ENCODE results near the gene FBXW10B. TPM values are rescaled to one million over a fixed set of nuclear protein-coding genes. Genes with fewer than 3 reads are reported as not detected.
"Not testable (repeated sequence)": the region's sequence is repeated elsewhere in the genome, so short reads cannot be mapped to it uniquely, and the experiment has no call there.

FBXW10B gene
- polyA plus RNA-seq, 2 donors = 9.1 to 13.9 TPM

DNA sequence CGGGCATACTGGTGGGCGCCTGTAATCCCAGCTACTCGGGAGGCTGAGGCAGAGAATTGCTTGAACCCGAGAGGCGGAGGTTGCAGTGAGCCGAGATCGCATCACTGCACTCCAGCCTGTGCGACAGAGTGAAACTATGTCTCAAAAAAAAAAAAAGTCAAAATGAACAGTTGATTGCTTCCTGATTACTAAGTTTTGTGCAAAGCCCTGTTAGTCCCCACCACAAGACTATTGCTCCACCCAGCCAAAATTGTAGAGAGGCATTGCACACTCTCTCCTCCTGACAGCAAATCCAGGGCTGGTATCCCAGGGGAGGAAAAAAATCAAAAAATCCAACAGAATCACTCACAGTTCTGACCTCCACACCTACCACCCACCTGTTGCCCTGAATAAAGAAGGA lies 26.5 kb downstream of the FBXW10B start:
- 89 to 91% methylated on average over 8 of the region's 8 CpGs for WGBS, 2 donors
- H3K4me3 ChIP-seq (ENCODE audit: low read depth in 1 of 2, low read length in 2 of 2); H3K36me3 ChIP-seq (ENCODE audit: control insufficient read depth in 2 of 2, insufficient read depth in 2 of 2, low read length in 1 of 2); H3K4me1 ChIP-seq (ENCODE audit: control insufficient read depth in 2 of 2, insufficient read depth in 2 of 2, low read length in 1 of 2); H3K27ac ChIP-seq (ENCODE audit: low read depth in 2 of 2, low read length in 1 of 2); H3K27me3 ChIP-seq (ENCODE audit: control insufficient read depth in 1 of 2, insufficient read depth in 2 of 2, low read length in 2 of 2); H3K9me3 ChIP-seq (ENCODE audit: control insufficient read depth in 2 of 2, insufficient read depth in 1 of 2, low read depth in 1 of 2, low read length in 1 of 2): not testable (repeated sequence)

GRCh38 chr17:15591986-15592385 lies 27.5 kb downstream of the FBXW10B start:
- H3K4me1 ChIP-seq (ENCODE audit: control insufficient read depth in 2 of 2, insufficient read depth in 2 of 2, low read length in 1 of 2); H3K4me3 ChIP-seq (ENCODE audit: low read depth in 1 of 2, low read length in 2 of 2); H3K27ac ChIP-seq (ENCODE audit: low read depth in 2 of 2, low read length in 1 of 2); H3K27me3 ChIP-seq (ENCODE audit: control insufficient read depth in 1 of 2, insufficient read depth in 2 of 2, low read length in 2 of 2); H3K36me3 ChIP-seq (ENCODE audit: control insufficient read depth in 2 of 2, insufficient read depth in 2 of 2, low read length in 1 of 2); H3K9me3 ChIP-seq (ENCODE audit: control insufficient read depth in 2 of 2, insufficient read depth in 1 of 2, low read depth in 1 of 2, low read length in 1 of 2): not testable (repeated sequence)
- 44 to 55% methylated on average over 5 of the region's 5 CpGs for whole genome bisulfite sequencing, 2 donors

DNA sequence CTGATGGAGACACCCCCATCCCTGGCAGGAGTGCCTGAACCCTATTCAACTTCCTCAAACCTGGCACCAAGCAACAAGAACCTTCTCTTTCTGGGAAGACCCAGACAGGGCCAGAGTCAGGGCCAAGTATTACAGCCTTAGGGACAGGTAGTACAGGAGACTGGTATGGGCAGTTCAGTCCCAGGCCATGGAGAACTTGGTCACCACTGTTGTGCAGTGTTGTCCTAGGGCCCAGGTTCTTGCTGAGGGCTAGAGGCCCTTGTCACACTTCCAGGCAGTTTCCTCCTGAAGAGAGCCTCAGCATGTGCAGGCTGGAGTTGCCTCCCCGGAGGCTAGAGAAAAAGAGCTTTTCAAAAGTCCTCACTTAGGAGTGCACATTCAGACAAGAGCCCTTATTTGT lies 28.7 kb downstream of the FBXW10B start:
- not testable (repeated sequence) for H3K9me3 ChIP-seq (ENCODE audit: control insufficient read depth in 2 of 2, insufficient read depth in 1 of 2, low read depth in 1 of 2, low read length in 1 of 2); H3K27me3 ChIP-seq (ENCODE audit: control insufficient read depth in 1 of 2, insufficient read depth in 2 of 2, low read length in 2 of 2); H3K4me1 ChIP-seq (ENCODE audit: control insufficient read depth in 2 of 2, insufficient read depth in 2 of 2, low read length in 1 of 2); H3K27ac ChIP-seq (ENCODE audit: low read depth in 2 of 2, low read length in 1 of 2); H3K4me3 ChIP-seq (ENCODE audit: low read depth in 1 of 2, low read length in 2 of 2); H3K36me3 ChIP-seq (ENCODE audit: control insufficient read depth in 2 of 2, insufficient read depth in 2 of 2, low read length in 1 of 2)
- 55 to 80% methylated on average over 1 of the region's 1 CpG for WGBS, 2 donors

DNA sequence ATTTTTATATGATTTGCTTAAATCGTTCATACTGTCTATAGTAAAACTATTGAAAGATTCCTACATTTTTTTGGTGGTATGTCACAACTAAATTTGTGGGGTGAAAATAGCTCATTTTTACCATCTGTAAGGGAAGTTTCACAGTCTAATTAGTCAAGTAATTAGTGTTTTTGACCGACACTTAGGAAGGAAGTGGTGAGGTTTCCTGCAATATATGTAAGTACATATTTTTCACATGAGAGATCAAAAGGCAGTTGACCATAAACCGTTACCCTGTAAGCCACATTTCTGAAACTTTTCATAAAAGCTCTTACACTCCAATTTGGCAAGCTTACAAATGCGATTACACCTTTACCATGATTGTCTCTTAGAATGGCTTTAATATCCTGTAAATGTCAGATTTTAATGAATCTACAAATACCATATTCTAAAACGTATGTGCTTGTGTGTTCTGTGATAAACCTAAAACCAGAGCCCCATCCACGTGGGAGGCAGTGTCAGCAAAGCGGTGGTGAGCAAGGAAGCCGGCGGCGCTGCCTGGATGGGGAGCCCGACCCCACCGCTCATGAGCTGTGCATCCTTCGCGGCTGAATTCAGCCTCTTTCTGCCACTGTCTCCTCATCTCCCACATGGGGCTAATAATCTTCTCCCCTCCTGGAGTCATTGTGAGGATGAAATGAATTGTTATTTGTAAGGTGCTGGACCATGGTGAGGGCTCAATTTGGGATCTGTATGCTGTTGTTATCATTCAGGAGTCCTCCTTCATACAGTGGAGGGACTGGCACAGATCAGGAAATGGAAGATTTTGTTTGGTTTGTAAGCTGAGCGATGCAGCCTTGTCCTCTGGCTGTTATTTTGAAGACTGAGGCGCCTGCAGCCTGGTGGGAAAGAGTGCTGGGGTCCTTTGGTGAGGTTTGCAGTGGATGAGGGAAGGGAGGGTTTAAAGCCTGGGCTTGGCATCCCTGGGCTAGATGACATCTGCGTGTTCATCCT lies 29.7 kb downstream of the FBXW10B start:
- 66 to 72% methylated on average over 12 of the region's 17 CpGs for WGBS, 2 donors
- H3K36me3 ChIP-seq (ENCODE audit: control insufficient read depth in 2 of 2, insufficient read depth in 2 of 2, low read length in 1 of 2); H3K27ac ChIP-seq (ENCODE audit: low read depth in 2 of 2, low read length in 1 of 2); H3K27me3 ChIP-seq (ENCODE audit: control insufficient read depth in 1 of 2, insufficient read depth in 2 of 2, low read length in 2 of 2); H3K4me3 ChIP-seq (ENCODE audit: low read depth in 1 of 2, low read length in 2 of 2); H3K4me1 ChIP-seq (ENCODE audit: control insufficient read depth in 2 of 2, insufficient read depth in 2 of 2, low read length in 1 of 2); H3K9me3 ChIP-seq (ENCODE audit: control insufficient read depth in 2 of 2, insufficient read depth in 1 of 2, low read depth in 1 of 2, low read length in 1 of 2): not testable (repeated sequence)

DNA sequence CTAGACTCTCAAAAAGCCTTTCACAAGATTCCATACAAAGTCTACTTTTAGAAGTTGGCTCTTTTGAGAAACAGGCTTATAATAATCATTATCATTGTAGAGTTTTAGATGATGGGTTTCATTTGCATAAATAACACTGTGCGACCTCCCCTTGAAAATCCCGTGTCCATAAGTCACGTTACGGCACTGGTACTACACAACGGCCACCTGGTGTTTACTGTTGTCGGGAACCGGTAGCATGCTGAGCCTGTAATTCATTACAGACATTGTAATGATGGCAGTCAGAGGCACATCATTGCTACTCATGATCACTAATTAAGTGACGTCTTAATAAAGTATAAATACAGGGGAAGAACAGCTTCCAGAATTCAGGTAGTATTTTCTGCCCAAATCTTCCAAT lies 31.5 kb downstream of the FBXW10B start:
- not testable (repeated sequence) for H3K36me3 ChIP-seq (ENCODE audit: control insufficient read depth in 2 of 2, insufficient read depth in 2 of 2, low read length in 1 of 2); H3K9me3 ChIP-seq (ENCODE audit: control insufficient read depth in 2 of 2, insufficient read depth in 1 of 2, low read depth in 1 of 2, low read length in 1 of 2); H3K27me3 ChIP-seq (ENCODE audit: control insufficient read depth in 1 of 2, insufficient read depth in 2 of 2, low read length in 2 of 2); H3K4me3 ChIP-seq (ENCODE audit: low read depth in 1 of 2, low read length in 2 of 2); H3K4me1 ChIP-seq (ENCODE audit: control insufficient read depth in 2 of 2, insufficient read depth in 2 of 2, low read length in 1 of 2); H3K27ac ChIP-seq (ENCODE audit: low read depth in 2 of 2, low read length in 1 of 2)
- WGBS, 2 donors = 83 to 94% methylated on average over 8 of the region's 8 CpGs

GRCh38 chr17:15583313-15583712 lies 36.2 kb downstream of the FBXW10B start:
- 78 to 80% methylated on average over 3 of the region's 5 CpGs for WGBS, 2 donors
- not testable (repeated sequence) for H3K27ac ChIP-seq (ENCODE audit: low read depth in 2 of 2, low read length in 1 of 2); H3K9me3 ChIP-seq (ENCODE audit: control insufficient read depth in 2 of 2, insufficient read depth in 1 of 2, low read depth in 1 of 2, low read length in 1 of 2); H3K4me1 ChIP-seq (ENCODE audit: control insufficient read depth in 2 of 2, insufficient read depth in 2 of 2, low read length in 1 of 2); H3K4me3 ChIP-seq (ENCODE audit: low read depth in 1 of 2, low read length in 2 of 2); H3K27me3 ChIP-seq (ENCODE audit: control insufficient read depth in 1 of 2, insufficient read depth in 2 of 2, low read length in 2 of 2); H3K36me3 ChIP-seq (ENCODE audit: control insufficient read depth in 2 of 2, insufficient read depth in 2 of 2, low read length in 1 of 2)

GRCh38 chr17:15581462-15581861 lies 38.0 kb downstream of the FBXW10B start:
- not testable (repeated sequence) for H3K27ac ChIP-seq (ENCODE audit: low read depth in 2 of 2, low read length in 1 of 2); H3K4me3 ChIP-seq (ENCODE audit: low read depth in 1 of 2, low read length in 2 of 2); H3K27me3 ChIP-seq (ENCODE audit: control insufficient read depth in 1 of 2, insufficient read depth in 2 of 2, low read length in 2 of 2); H3K36me3 ChIP-seq (ENCODE audit: control insufficient read depth in 2 of 2, insufficient read depth in 2 of 2, low read length in 1 of 2); H3K9me3 ChIP-seq (ENCODE audit: control insufficient read depth in 2 of 2, insufficient read depth in 1 of 2, low read depth in 1 of 2, low read length in 1 of 2); H3K4me1 ChIP-seq (ENCODE audit: control insufficient read depth in 2 of 2, insufficient read depth in 2 of 2, low read length in 1 of 2)
- WGBS, 2 donors = 98 to 100% methylated on average over 3 to 4 of the region's 4 CpGs

GRCh38 chr17:15576848-15577247 lies 42.7 kb downstream of the FBXW10B start:
- H3K27me3 ChIP-seq (ENCODE audit: control insufficient read depth in 1 of 2, insufficient read depth in 2 of 2, low read length in 2 of 2); H3K36me3 ChIP-seq (ENCODE audit: control insufficient read depth in 2 of 2, insufficient read depth in 2 of 2, low read length in 1 of 2); H3K4me3 ChIP-seq (ENCODE audit: low read depth in 1 of 2, low read length in 2 of 2); H3K4me1 ChIP-seq (ENCODE audit: control insufficient read depth in 2 of 2, insufficient read depth in 2 of 2, low read length in 1 of 2); H3K27ac ChIP-seq (ENCODE audit: low read depth in 2 of 2, low read length in 1 of 2); H3K9me3 ChIP-seq (ENCODE audit: control insufficient read depth in 2 of 2, insufficient read depth in 1 of 2, low read depth in 1 of 2, low read length in 1 of 2): not testable (repeated sequence)
- WGBS, 2 donors = no CpG with 5 or more reads among the region's 1 CpG

DNA sequence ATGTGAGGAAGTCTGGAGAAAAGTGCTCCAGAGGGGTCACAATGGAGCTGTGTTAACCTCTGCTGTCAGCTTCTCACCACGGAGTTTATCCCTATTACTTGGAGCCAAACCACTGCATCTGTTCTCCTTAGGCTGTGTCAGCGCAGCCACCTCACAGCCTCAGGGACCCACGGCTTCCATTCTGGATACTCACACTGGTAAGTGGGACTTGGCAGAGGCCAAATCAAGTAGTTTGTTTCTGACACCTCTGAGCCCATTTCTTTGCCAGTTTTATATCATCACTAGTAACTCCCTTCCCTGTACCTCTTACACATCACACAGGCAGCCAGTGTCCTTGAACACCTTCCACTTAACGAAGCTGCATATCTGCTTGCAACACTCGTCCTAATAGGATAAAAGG lies 44.8 kb downstream of the FBXW10B start:
- H3K27ac ChIP-seq (ENCODE audit: low read depth in 2 of 2, low read length in 1 of 2); H3K4me1 ChIP-seq (ENCODE audit: control insufficient read depth in 2 of 2, insufficient read depth in 2 of 2, low read length in 1 of 2); H3K9me3 ChIP-seq (ENCODE audit: control insufficient read depth in 2 of 2, insufficient read depth in 1 of 2, low read depth in 1 of 2, low read length in 1 of 2); H3K36me3 ChIP-seq (ENCODE audit: control insufficient read depth in 2 of 2, insufficient read depth in 2 of 2, low read length in 1 of 2); H3K4me3 ChIP-seq (ENCODE audit: low read depth in 1 of 2, low read length in 2 of 2); H3K27me3 ChIP-seq (ENCODE audit: control insufficient read depth in 1 of 2, insufficient read depth in 2 of 2, low read length in 2 of 2): not testable (repeated sequence)
- WGBS, 2 donors = 81 to 89% methylated on average over 2 of the region's 5 CpGs

DNA sequence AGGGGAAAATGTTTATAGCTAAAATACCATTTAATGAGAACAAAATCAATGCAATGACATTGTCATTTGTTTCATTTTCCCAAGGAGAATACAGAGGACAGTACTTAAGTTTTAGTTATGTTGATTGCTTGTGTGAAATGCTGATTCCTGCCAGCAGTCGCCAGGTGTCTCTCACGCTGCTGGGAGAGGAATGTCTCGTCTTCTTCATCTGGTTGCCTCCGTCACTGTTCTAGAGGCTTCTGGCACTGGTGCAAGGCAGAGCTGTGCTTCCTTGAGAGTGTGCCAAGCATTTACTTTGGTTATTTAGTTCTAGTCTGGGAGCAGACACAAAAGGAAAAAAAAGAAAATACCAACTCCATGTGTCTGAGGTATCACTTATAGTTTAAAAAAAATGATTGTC lies 45.6 kb downstream of the FBXW10B start:
- not testable (repeated sequence) for H3K9me3 ChIP-seq (ENCODE audit: control insufficient read depth in 2 of 2, insufficient read depth in 1 of 2, low read depth in 1 of 2, low read length in 1 of 2); H3K27me3 ChIP-seq (ENCODE audit: control insufficient read depth in 1 of 2, insufficient read depth in 2 of 2, low read length in 2 of 2); H3K4me1 ChIP-seq (ENCODE audit: control insufficient read depth in 2 of 2, insufficient read depth in 2 of 2, low read length in 1 of 2); H3K27ac ChIP-seq (ENCODE audit: low read depth in 2 of 2, low read length in 1 of 2); H3K4me3 ChIP-seq (ENCODE audit: low read depth in 1 of 2, low read length in 2 of 2); H3K36me3 ChIP-seq (ENCODE audit: control insufficient read depth in 2 of 2, insufficient read depth in 2 of 2, low read length in 1 of 2)
- WGBS, 2 donors = 38 to 51% methylated on average over 4 of the region's 4 CpGs

Measured in esophagus (tissue), 2 donors.